Measurements from ENCODE around the gene MRM1.
"Not testable (repeated sequence)": the region's sequence is repeated elsewhere in the genome, so short reads cannot be mapped to it uniquely, and the experiment has no call there.

The MRM1 gene

DNA sequence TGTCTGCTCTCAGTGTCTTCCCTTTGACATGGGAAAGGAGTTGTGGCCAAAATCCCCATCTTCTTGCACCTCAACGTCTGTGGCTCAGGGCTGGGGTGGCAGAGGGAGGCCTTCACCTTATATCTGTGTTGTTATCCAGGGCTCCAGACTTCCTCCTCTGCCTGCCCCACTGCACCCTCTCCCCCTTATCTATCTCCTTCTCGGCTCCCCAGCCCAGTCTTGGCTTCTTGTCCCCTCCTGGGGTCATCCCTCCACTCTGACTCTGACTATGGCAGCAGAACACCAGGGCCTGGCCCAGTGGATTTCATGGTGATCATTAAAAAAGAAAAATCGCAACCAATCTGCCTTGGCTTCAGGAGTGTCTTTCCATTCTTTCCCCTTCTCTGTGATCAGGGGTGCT is 918 bp upstream of the MRM1 start:
- no peak for TF ChIP-seq CTCF (IDR thresholded peaks at IDR 0.05; ENCODE audit: low read depth, low read length, missing control alignments)
- peak overlapping the region; percentile 93; the same call in 1 of the 2 replicates for H3K4me3 ChIP-seq (ENCODE audit: low read depth, low read length)

DNA sequence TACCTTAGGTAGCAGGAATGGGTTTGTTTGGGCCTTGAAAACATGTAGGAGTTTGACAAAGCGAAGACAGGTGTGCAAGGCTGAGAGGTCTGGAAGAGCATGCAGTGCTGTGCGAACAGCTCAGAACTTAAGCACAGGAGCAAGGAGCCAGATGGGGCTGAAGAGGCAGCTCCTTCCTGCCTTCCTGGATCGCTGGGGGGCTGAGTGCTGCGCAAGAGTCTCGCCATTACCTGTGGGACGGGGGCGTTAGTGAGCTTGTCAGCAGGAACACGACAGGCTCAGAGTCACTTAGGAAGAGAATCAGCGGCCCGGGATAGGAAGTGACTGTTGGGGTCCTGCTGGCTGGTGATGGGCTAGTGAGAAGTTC is 464 bp upstream of the MRM1 start:
- no peak for TF ChIP-seq CTCF (IDR thresholded peaks at IDR 0.05; ENCODE audit: low read depth, low read length, missing control alignments)
- DNase-seq (ENCODE audit: low read depth) = no peak
- peak overlapping the region; percentile 93 for H3K4me3 ChIP-seq (ENCODE audit: low read depth, low read length)

More for the DNA sequence above, 918 bp upstream of the MRM1 start:
- no peak for DNase-seq (ENCODE audit: low read depth)

- no peak for TF ChIP-seq CTCF (IDR thresholded peaks at IDR 0.05; ENCODE audit: low read depth, low read length, missing control alignments)
- H3K4me3 ChIP-seq (ENCODE audit: low read depth, low read length) = peak overlapping the region; percentile 93
- no peak for DNase-seq (ENCODE audit: low read depth)
These were observed 806 bp downstream of the MRM1 start for GRCh38 chr17:36602030-36602748.

GRCh38 chr17:36602924-36603384 is 1.6 kb downstream of the MRM1 start:
- TF ChIP-seq CTCF (IDR thresholded peaks at IDR 0.05; ENCODE audit: low read depth, low read length, missing control alignments) = peak; percentile 90
- H3K4me3 ChIP-seq (ENCODE audit: low read depth, low read length) = peak overlapping the region; percentile 93
- peak; percentile 49 for DNase-seq (ENCODE audit: low read depth)

DNA sequence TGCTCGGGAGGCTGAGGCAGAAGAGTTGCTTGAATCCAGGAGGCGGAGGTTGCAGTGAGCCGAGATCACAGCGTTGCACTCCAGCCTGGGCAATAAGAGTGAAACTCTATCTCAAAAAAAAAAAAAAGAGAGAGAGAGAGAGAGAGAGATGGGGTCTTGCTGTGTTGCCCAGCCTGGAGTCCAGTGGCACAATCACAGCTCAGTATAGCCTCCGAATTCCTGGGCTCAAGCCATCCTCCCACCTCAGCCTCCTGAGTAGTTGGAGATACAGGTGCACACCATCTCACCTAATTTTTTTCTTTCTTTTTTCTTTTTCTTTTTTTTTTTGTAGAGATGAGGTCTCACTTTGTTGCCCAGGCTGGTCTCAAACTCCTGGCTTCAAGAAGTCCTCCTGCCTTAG is 3.6 kb downstream of the MRM1 start:
- not testable (repeated sequence) for DNase-seq (ENCODE audit: low read depth)

DNA sequence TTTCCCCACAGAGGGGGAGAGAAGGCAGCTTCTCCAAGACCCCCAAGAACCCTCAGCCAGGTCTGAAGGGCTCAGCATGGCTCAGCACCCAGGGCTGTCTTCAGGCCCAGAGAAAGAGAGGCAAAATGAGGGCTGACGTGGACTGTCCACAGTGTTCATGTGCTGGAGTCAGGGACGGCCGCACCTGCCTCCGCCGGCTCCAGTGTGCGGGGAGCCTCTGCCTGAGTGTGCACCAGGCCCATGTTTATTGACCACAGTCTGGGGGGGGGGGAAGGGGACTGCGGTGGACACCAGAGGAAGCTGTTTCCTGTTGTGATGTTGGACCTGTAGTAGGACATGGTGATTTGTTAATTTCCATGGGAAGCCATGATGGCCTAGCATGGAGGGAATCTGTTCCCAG is 6.9 kb downstream of the MRM1 start:
- no peak for DNase-seq (ENCODE audit: low read depth)
- no peak for TF ChIP-seq CTCF (IDR thresholded peaks at IDR 0.05; ENCODE audit: low read depth, low read length, missing control alignments)
- no peak overlapping the region for H3K4me3 ChIP-seq (ENCODE audit: low read depth, low read length)

More for the DNA sequence above, 3.6 kb downstream of the MRM1 start:
- H3K4me3 ChIP-seq (ENCODE audit: low read depth, low read length) = not testable (repeated sequence)

GRCh38 chr17:36608794-36609497 is 7.6 kb downstream of the MRM1 start:
- peak; percentile 23 for TF ChIP-seq CTCF (IDR thresholded peaks at IDR 0.05; ENCODE audit: low read depth, low read length, missing control alignments)
- H3K4me3 ChIP-seq (ENCODE audit: low read depth, low read length) = no peak overlapping the region
- DNase-seq (ENCODE audit: low read depth) = no peak

Data from GM12864 (cell line).